Measurements from ENCODE around the gene ULK3.
A peak's percentile ranks its signal among the peaks of the same experiment; 100 is the strongest.

ULK3 gene

GRCh38 chr15:74799255-74799855 lies 43.6 kb downstream of the ULK3 start:
- DNase-seq (ENCODE audit: low read depth in 2 of 2): no peak

GRCh38 chr15:74798388-74799254 lies 44.3 kb downstream of the ULK3 start:
- DNase-seq (ENCODE audit: low read depth in 2 of 2): no peak

GRCh38 chr15:74795966-74796625 lies 46.9 kb downstream of the ULK3 start:
- no peak for DNase-seq (ENCODE audit: low read depth in 2 of 2)

GRCh38 chr15:74794970-74795349 lies 48.0 kb downstream of the ULK3 start:
- DNase-seq (ENCODE audit: low read depth in 2 of 2): no peak

GRCh38 chr15:74794248-74794969 lies 48.5 kb downstream of the ULK3 start:
- no peak for DNase-seq (ENCODE audit: low read depth in 2 of 2)

GRCh38 chr15:74793135-74794028 lies 49.6 kb downstream of the ULK3 start:
- peak in 1 of 2 donors; percentile 69 for DNase-seq (ENCODE audit: low read depth in 2 of 2)

GRCh38 chr15:74792227-74793016 lies 50.5 kb downstream of the ULK3 start:
- no peak for DNase-seq (ENCODE audit: low read depth in 2 of 2)

- DNase-seq (ENCODE audit: low read depth in 2 of 2): no peak
Measured at GRCh38 chr15:74791667-74792066, 51.3 kb downstream of the ULK3 start.

GRCh38 chr15:74791007-74791406 lies 51.9 kb downstream of the ULK3 start:
- no peak for DNase-seq (ENCODE audit: low read depth in 2 of 2)

GRCh38 chr15:74790080-74790916 lies 52.7 kb downstream of the ULK3 start:
- DNase-seq (ENCODE audit: low read depth in 2 of 2): no peak

GRCh38 chr15:74789741-74790079 lies 53.2 kb downstream of the ULK3 start:
- no peak for DNase-seq (ENCODE audit: low read depth in 2 of 2)

GRCh38 chr15:74789171-74789631 lies 53.8 kb downstream of the ULK3 start:
- no peak for DNase-seq (ENCODE audit: low read depth in 2 of 2)

GRCh38 chr15:74788683-74789151 lies 54.2 kb downstream of the ULK3 start:
- no peak for DNase-seq (ENCODE audit: low read depth in 2 of 2)

GRCh38 chr15:74788042-74788682 lies 54.8 kb downstream of the ULK3 start:
- DNase-seq (ENCODE audit: low read depth in 2 of 2): no peak

GRCh38 chr15:74787251-74788041 lies 55.5 kb downstream of the ULK3 start:
- peak; percentile 74 to 77 for DNase-seq (ENCODE audit: low read depth in 2 of 2)

GRCh38 chr15:74786551-74787165 lies 56.3 kb downstream of the ULK3 start:
- DNase-seq (ENCODE audit: low read depth in 2 of 2): no peak

All from stimulated activated CD8-positive, alpha-beta memory T cell treated with anti-CD3 and anti-CD28 coated beads, Interleukin-7, amount 100 ng/mL, for 1 hour (primary cell).